WTC11 (cell line): ENCODE data around the gene LRRC10B. TPM values are rescaled to one million over a fixed set of nuclear protein-coding genes. Genes with fewer than 3 reads are reported as not detected.

Experiments used
- ATAC-seq: fragments of 200-7000 bp; cut with Tn5 transposase; 2 replicates; pipeline ENCODE4 v1.10.0; 2021; ENCODE audit warnings: mild to moderate bottlenecking, moderate library complexity
- CTCF ChIA-PET: fragments of 300-600 bp; sonication (Branson Sonifier 250); formaldehyde crosslinking; loops from one replicate; lab custom pipeline; 2021; ENCODE audit warnings: antibody characterized with exemption; lab: Charles Lee
- POLR2A ChIA-PET: fragments of 350-600 bp; sonication (Branson Sonifier 250); formaldehyde crosslinking; loops from one replicate; lab custom pipeline; 2021; ENCODE audit warnings: antibody characterized with exemption; lab: Charles Lee
- DNase-seq: peaks from one replicate; pipeline ENCODE4 v3.0.0; 2021; ENCODE audit warnings: low spot score
- H3K27ac Mint-ChIP-seq: 2 replicates; pipeline ENCODE4 v1.8.0; 2021; ENCODE audit warnings: mixed read lengths
- H3K27me3 Mint-ChIP-seq: 2 replicates; pipeline ENCODE4 v1.8.0; 2021; ENCODE audit warnings: low read depth, mild to moderate bottlenecking, moderate library complexity, mixed read lengths
- H3K36me3 Mint-ChIP-seq: 2 replicates; pipeline ENCODE4 v1.8.0; 2021; ENCODE audit warnings: mixed read lengths
- H3K4me1 Mint-ChIP-seq: 2 replicates; pipeline ENCODE4 v1.8.0; 2022; ENCODE audit warnings: mixed read lengths
- H3K4me3 Mint-ChIP-seq: 2 replicates; pipeline ENCODE4 v1.8.0; 2021; ENCODE audit warnings: mild to moderate bottlenecking, moderate library complexity, mixed read lengths
- H3K9me3 Mint-ChIP-seq: 2 replicates; pipeline ENCODE4 v1.8.0; 2021; ENCODE audit warnings: mixed read lengths
- EMX1 ChIP-seq: fragments of 250-450 bp; sonication (Bioruptor Pico); IDR thresholded peaks from 2 replicates; pipeline ENCODE4 v1.8.0; 2021; ENCODE audit warnings: mild to moderate bottlenecking
- FOXJ3 ChIP-seq: sonication (generic); formaldehyde crosslinking; IDR thresholded peaks from 2 replicates; pipeline ENCODE4 v1.9.0; 2021; ENCODE audit warnings: missing genetic modification reagents, mild to moderate bottlenecking, borderline replicate concordance
- HMGA2 ChIP-seq: fragments of 250-450 bp; sonication (Bioruptor Pico); IDR thresholded peaks from 2 replicates; pipeline ENCODE4 v1.4.0; 2021; ENCODE audit warnings: mild to moderate bottlenecking, moderate library complexity
- JAZF1 ChIP-seq: fragments of 250-450 bp; sonication (Bioruptor Pico); IDR thresholded peaks from 2 replicates; pipeline ENCODE4 v1.9.0; 2021; ENCODE audit warnings: moderate library complexity, mild to moderate bottlenecking, inconsistent platforms
- MYBL2 ChIP-seq: sonication (generic); formaldehyde crosslinking; IDR thresholded peaks from 2 replicates; pipeline ENCODE4 v1.8.1; 2023; ENCODE audit warnings: mild to moderate bottlenecking, moderate library complexity, missing genetic modification reagents
- RELA ChIP-seq: sonication (generic); formaldehyde crosslinking; IDR thresholded peaks from 2 replicates; pipeline ENCODE4 v1.8.1; 2022; ENCODE audit warnings: missing genetic modification reagents, mild to moderate bottlenecking, borderline replicate concordance
- SOX15 ChIP-seq: fragments of 250-450 bp; sonication (Bioruptor Pico); IDR thresholded peaks from 2 replicates; pipeline ENCODE4 v1.9.0; 2021; ENCODE audit warnings: mild to moderate bottlenecking
- SP1 ChIP-seq: sonication (generic); formaldehyde crosslinking; conservative IDR thresholded peaks from 2 replicates; pipeline ENCODE4 v1.8.1; 2022; ENCODE audit warnings: missing genetic modification reagents
- TEAD1 ChIP-seq: sonication (generic); formaldehyde crosslinking; IDR thresholded peaks from 2 replicates; pipeline ENCODE4 v1.8.0; 2022; ENCODE audit warnings: mild to moderate bottlenecking, missing genetic modification reagents
- TEAD4 ChIP-seq: sonication (generic); formaldehyde crosslinking; IDR thresholded peaks from 2 replicates; pipeline ENCODE4 v1.8.0; 2022; ENCODE audit warnings: mild to moderate bottlenecking, missing genetic modification reagents
- ZNF263 ChIP-seq: sonication (generic); formaldehyde crosslinking; IDR thresholded peaks from 2 replicates; pipeline ENCODE4 v1.8.1; 2022; ENCODE audit warnings: low read depth, mild to moderate bottlenecking, moderate library complexity, missing genetic modification reagents
- ZNF317 ChIP-seq: sonication (generic); formaldehyde crosslinking; IDR thresholded peaks from 2 replicates; pipeline ENCODE4 v1.8.1; 2023; ENCODE audit warnings: low read depth, mild to moderate bottlenecking, moderate library complexity, missing genetic modification reagents, borderline replicate concordance
- total RNA-seq: library from RNA; stranded (reverse); gene quantifications from 3 replicates; pipeline ENCODE4 v1.2.3, GENCODE V29; 2021
- TF ChIP-seq, protein P1 (sequence below): fragments of 200-600 bp; IDR thresholded peaks from 2 replicates; pipeline ENCODE4 v1.8.0; 2022; ENCODE audit warnings: antibody characterized with exemption
- TF ChIP-seq, protein P2 (sequence below): sonication (generic); formaldehyde crosslinking; IDR thresholded peaks from 2 replicates; pipeline ENCODE4 v1.8.0; 2022; ENCODE audit warnings: mild to moderate bottlenecking, missing genetic modification reagents
- TF ChIP-seq, protein P3 (sequence below): fragments of 250-450 bp; sonication (Bioruptor Pico); conservative IDR thresholded peaks from 2 replicates; pipeline ENCODE4 v1.9.0; 2021; ENCODE audit warnings: mild to moderate bottlenecking
- TF ChIP-seq, protein P4 (sequence below): fragments of 250-450 bp; sonication (Bioruptor Pico); IDR thresholded peaks from 2 replicates; pipeline ENCODE4 v2.1.2; 2022; ENCODE audit warnings: mild to moderate bottlenecking, moderate library complexity
- TF ChIP-seq, protein P5 (sequence below): sonication (generic); formaldehyde crosslinking; conservative IDR thresholded peaks from 2 replicates; pipeline ENCODE4 v1.8.1; 2023; ENCODE audit warnings: mild to moderate bottlenecking, low read depth, missing genetic modification reagents, moderate library complexity
- TF ChIP-seq, protein P6 (sequence below): sonication (generic); formaldehyde crosslinking; IDR thresholded peaks from 2 replicates; pipeline ENCODE4 v1.8.0; 2022; ENCODE audit warnings: missing genetic modification reagents
- TF ChIP-seq, protein P7 (sequence below): fragments of 250-450 bp; sonication (Bioruptor Pico); IDR thresholded peaks from 2 replicates; pipeline ENCODE4 v1.9.0; 2021; ENCODE audit warnings: mild to moderate bottlenecking

LRRC10B gene
- total RNA-seq, 1 experiment from 2014 or later = 1.5 TPM

DNA sequence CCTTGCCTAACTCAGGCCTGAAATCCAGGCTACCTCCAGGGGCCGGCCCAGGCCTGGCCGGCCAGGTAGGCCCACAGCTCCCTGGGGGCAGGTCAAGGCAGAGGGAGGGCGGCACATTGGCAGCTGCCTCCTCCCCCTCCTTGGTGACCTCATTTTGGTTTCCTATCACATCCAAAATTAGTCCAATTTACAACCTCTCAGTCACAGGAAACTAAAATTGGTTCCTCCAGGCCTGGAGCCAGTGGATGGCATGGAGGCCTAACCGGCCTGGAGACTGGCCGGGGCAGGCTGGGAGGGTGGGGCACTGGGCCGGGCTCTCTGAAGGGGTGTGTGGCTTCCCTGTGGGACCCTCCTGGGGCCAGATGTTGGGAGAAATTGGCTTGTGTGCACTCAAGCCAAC is 35.9 kb downstream of the LRRC10B start:
- H3K4me3 Mint-ChIP-seq = no peak overlapping the region
- peaks cover 41% of the 10 kb centered on the region for H3K4me1 Mint-ChIP-seq
- TF ChIP-seq FOXJ3 (CRISPR knock-in tag) (no peak), RELA (CRISPR knock-in tag) (no peak), HMGA2 (CRISPR knock-in tag) (no peak)
- no peaks in the 10 kb centered on the region; the same call in 1 of the 2 replicates for H3K27me3 Mint-ChIP-seq
- no peaks in the 10 kb centered on the region for H3K36me3 Mint-ChIP-seq
- ATAC-seq (no peak), DNase-seq (no peak)
- H3K27ac Mint-ChIP-seq = no peak overlapping the region
- H3K9me3 Mint-ChIP-seq = no peaks in the 10 kb centered on the region
- ChIA-PET POLR2A (no interaction called here), CTCF (interaction anchor here (0.5 to 11.4 kb wide), 13 partner anchors 9 to 151 kb away, joined by 3 to 174 read pairs (median 7); partner anchors contain the start of genes LRRC10B and SYT7)

DNA sequence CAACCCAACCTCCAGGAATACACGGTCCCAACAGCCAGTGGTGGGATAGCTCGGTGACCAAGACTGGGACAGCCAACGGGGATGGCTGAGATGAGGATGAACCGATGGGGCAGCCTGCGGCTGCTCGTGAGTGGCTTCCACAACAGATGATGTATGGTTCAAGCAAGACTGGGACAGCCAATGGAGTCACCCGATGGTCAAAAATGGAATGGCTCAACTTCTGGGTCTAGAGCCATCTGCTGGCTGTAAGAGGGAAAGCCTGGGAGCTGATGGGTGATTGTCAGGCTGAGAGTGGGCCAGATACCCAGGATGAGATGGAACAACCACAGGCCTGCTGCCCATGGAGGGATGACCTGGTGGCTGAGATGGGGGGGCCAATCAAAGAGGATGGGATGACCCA is 36.8 kb downstream of the LRRC10B start:
- TF ChIP-seq, protein P1, sequence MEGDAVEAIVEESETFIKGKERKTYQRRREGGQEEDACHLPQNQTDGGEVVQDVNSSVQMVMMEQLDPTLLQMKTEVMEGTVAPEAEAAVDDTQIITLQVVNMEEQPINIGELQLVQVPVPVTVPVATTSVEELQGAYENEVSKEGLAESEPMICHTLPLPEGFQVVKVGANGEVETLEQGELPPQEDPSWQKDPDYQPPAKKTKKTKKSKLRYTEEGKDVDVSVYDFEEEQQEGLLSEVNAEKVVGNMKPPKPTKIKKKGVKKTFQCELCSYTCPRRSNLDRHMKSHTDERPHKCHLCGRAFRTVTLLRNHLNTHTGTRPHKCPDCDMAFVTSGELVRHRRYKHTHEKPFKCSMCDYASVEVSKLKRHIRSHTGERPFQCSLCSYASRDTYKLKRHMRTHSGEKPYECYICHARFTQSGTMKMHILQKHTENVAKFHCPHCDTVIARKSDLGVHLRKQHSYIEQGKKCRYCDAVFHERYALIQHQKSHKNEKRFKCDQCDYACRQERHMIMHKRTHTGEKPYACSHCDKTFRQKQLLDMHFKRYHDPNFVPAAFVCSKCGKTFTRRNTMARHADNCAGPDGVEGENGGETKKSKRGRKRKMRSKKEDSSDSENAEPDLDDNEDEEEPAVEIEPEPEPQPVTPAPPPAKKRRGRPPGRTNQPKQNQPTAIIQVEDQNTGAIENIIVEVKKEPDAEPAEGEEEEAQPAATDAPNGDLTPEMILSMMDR = peak; percentile 38
- no peak for TF ChIP-seq TEAD4
- TF ChIP-seq EMX1 (CRISPR knock-in tag) = no peak
- TF ChIP-seq, protein P2, sequence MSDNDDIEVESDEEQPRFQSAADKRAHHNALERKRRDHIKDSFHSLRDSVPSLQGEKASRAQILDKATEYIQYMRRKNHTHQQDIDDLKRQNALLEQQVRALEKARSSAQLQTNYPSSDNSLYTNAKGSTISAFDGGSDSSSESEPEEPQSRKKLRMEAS (CRISPR knock-in tag) = no peak
- TF ChIP-seq, protein P3, sequence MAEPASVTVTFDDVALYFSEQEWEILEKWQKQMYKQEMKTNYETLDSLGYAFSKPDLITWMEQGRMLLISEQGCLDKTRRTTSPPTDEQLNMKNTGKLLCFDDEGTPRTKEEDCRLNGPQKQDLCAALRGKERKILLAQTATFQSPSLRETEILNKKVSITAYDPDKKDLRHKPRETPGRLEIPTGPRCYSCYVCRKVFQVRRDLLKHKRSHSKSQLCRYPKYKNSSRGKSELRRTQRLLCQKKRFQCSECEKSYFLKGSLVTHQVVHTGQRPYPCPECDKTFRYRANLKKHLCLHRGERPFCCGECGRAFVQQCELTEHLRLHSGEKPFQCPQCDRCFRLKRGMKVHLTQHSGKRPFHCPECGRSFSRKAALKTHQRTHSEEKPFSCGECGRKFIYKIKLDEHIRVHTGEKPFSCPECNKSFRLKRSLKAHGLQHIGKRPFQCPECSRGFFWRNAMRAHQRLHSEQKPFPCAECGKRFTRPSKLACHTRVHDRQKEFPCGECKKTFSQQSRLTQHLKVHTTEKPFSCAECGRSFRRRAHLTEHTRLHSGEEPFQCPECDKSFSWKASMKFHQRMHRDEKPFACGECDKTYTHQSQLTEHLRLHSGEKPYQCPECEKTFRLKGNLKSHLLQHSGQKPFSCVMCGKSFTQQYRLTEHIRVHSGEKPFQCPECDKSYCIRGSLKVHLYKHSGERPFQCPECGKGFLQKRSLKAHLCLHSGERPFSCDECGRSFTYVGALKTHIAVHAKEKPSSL = no peak
- TF ChIP-seq SP1 (CRISPR knock-in tag) = no peak
- TF ChIP-seq, protein P4, sequence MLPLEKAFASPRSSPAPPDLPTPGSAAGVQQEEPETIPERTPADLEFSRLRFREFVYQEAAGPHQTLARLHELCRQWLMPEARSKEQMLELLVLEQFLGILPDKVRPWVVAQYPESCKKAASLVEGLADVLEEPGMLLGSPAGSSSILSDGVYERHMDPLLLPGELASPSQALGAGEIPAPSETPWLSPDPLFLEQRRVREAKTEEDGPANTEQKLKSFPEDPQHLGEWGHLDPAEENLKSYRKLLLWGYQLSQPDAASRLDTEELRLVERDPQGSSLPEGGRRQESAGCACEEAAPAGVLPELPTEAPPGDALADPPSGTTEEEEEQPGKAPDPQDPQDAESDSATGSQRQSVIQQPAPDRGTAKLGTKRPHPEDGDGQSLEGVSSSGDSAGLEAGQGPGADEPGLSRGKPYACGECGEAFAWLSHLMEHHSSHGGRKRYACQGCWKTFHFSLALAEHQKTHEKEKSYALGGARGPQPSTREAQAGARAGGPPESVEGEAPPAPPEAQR = peak; percentile 89; the same call in 1 of the 2 replicates
- TF ChIP-seq, protein P5, sequence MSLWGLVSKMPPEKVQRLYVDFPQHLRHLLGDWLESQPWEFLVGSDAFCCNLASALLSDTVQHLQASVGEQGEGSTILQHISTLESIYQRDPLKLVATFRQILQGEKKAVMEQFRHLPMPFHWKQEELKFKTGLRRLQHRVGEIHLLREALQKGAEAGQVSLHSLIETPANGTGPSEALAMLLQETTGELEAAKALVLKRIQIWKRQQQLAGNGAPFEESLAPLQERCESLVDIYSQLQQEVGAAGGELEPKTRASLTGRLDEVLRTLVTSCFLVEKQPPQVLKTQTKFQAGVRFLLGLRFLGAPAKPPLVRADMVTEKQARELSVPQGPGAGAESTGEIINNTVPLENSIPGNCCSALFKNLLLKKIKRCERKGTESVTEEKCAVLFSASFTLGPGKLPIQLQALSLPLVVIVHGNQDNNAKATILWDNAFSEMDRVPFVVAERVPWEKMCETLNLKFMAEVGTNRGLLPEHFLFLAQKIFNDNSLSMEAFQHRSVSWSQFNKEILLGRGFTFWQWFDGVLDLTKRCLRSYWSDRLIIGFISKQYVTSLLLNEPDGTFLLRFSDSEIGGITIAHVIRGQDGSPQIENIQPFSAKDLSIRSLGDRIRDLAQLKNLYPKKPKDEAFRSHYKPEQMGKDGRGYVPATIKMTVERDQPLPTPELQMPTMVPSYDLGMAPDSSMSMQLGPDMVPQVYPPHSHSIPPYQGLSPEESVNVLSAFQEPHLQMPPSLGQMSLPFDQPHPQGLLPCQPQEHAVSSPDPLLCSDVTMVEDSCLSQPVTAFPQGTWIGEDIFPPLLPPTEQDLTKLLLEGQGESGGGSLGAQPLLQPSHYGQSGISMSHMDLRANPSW (CRISPR knock-in tag) = no peak
- TF ChIP-seq, all 79 proteins: peak for 2
- Mint-ChIP-seq H3K4me1 (peaks cover 32% of the 10 kb centered on the region), H3K9me3 (no peaks in the 10 kb centered on the region), H3K4me3 (no peak overlapping the region), H3K27ac (no peak overlapping the region), H3K36me3 (no peaks in the 10 kb centered on the region), H3K27me3 (no peaks in the 10 kb centered on the region; the same call in 1 of the 2 replicates)
- DNase-seq = no peak
- ATAC-seq = no peak
- POLR2A ChIA-PET = interaction anchor here (0.6 kb wide), 1 partner anchor 57 kb away, joined by 3 read pairs; no protein-coding TSS in a partner anchor
- CTCF ChIA-PET = interaction anchor here (0.5 to 11.4 kb wide), 31 partner anchors 8 to 110 kb away, joined by 3 to 174 read pairs (median 5); partner anchors contain the start of genes LRRC10B and SYT7

DNA sequence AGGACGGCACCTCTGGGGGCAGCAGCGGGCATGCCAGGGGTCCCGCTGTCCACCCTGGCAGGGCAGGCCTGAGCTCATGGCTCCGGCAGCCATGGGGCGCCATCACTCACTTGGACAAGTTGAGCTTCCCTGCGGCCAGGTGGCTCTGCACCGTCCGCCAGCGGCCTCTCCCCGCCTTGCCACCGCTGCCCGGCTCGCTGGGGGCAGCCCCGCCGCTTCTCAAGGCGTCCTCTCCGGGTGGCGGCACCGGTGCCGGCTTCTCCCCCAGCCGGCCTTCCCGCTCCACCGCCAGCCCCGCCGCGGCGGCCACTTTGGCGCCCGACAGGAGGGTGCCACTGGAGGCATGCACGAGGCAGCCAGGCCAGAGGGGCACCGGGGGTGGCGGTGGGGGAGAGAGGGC is 37.4 kb downstream of the LRRC10B start:
- Mint-ChIP-seq H3K27ac (no peak overlapping the region), H3K36me3 (no peaks in the 10 kb centered on the region), H3K9me3 (no peaks in the 10 kb centered on the region), H3K27me3 (no peaks in the 10 kb centered on the region; the same call in 1 of the 2 replicates), H3K4me1 (peaks cover 27% of the 10 kb centered on the region), H3K4me3 (no peak overlapping the region)
- CTCF ChIA-PET = interaction anchor here (0.5 to 11.4 kb wide), 31 partner anchors 8 to 111 kb away, joined by 3 to 174 read pairs (median 5); partner anchors contain the start of genes LRRC10B and SYT7
- POLR2A ChIA-PET = interaction anchor here (0.6 kb wide), 1 partner anchor 57 kb away, joined by 3 read pairs; no protein-coding TSS in a partner anchor
- DNase-seq (no peak), ATAC-seq (no peak)
- TF ChIP-seq, protein P6, sequence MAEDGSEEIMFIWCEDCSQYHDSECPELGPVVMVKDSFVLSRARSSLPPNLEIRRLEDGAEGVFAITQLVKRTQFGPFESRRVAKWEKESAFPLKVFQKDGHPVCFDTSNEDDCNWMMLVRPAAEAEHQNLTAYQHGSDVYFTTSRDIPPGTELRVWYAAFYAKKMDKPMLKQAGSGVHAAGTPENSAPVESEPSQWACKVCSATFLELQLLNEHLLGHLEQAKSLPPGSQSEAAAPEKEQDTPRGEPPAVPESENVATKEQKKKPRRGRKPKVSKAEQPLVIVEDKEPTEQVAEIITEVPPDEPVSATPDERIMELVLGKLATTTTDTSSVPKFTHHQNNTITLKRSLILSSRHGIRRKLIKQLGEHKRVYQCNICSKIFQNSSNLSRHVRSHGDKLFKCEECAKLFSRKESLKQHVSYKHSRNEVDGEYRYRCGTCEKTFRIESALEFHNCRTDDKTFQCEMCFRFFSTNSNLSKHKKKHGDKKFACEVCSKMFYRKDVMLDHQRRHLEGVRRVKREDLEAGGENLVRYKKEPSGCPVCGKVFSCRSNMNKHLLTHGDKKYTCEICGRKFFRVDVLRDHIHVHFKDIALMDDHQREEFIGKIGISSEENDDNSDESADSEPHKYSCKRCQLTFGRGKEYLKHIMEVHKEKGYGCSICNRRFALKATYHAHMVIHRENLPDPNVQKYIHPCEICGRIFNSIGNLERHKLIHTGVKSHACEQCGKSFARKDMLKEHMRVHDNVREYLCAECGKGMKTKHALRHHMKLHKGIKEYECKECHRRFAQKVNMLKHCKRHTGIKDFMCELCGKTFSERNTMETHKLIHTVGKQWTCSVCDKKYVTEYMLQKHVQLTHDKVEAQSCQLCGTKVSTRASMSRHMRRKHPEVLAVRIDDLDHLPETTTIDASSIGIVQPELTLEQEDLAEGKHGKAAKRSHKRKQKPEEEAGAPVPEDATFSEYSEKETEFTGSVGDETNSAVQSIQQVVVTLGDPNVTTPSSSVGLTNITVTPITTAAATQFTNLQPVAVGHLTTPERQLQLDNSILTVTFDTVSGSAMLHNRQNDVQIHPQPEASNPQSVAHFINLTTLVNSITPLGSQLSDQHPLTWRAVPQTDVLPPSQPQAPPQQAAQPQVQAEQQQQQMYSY = no peak
- TF ChIP-seq ZNF317 (CRISPR knock-in tag) = no peak
- no peak for TF ChIP-seq SOX15 (CRISPR knock-in tag)
- TF ChIP-seq MYBL2 = no peak
- no peak for TF ChIP-seq JAZF1 (CRISPR knock-in tag)
- no peak for TF ChIP-seq TEAD1 (CRISPR knock-in tag)
- TF ChIP-seq ZNF263 = no peak
- TF ChIP-seq, protein P7, sequence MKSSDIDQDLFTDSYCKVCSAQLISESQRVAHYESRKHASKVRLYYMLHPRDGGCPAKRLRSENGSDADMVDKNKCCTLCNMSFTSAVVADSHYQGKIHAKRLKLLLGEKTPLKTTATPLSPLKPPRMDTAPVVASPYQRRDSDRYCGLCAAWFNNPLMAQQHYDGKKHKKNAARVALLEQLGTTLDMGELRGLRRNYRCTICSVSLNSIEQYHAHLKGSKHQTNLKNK (CRISPR knock-in tag) = no peak
